Peyer's patch (tissue), 4 donors: ENCODE data around the gene GLI2. TPM values are rescaled to one million over a fixed set of nuclear protein-coding genes. Genes with fewer than 3 reads are reported as not detected.
A peak's percentile ranks its signal among the peaks of the same experiment; 100 is the strongest.

ENCODE experiments used
- DNase-seq, 3 donors: peaks; one replicate each; pipeline ENCODE4 v3.0.0-alpha.2; 2017 to 2019
- H3K27ac ChIP-seq, 4 donors: fragments of 200-600 bp; sonication (generic); one replicate each; pipeline ENCODE4 v1.5.1; 2016 to 2019
- H3K27me3 ChIP-seq, 2 donors: fragments of 200-600 bp; sonication (generic); one replicate each; pipeline ENCODE4 v1.5.1; 2019
- H3K36me3 ChIP-seq, 3 donors: fragments of 200-600 bp; sonication (generic); one replicate each; pipeline ENCODE4 v1.5.1; 2016 to 2019
- H3K4me1 ChIP-seq, 4 donors: fragments of 200-600 bp; sonication (generic); one replicate each; pipeline ENCODE4 v1.5.1; 2016 to 2019
- H3K4me3 ChIP-seq, 4 donors: fragments of 200-600 bp; sonication (generic); 1 replicate in 3 of 4; 2 replicates in 1 of 4; pipeline ENCODE4 v1.5.1; 2016 to 2019; ENCODE audit warnings: mild to moderate bottlenecking in 1 of 4
- H3K9me3 ChIP-seq, 4 donors: fragments of 200-600 bp; sonication (generic); one replicate each; pipeline ENCODE4 v1.5.1; 2016 to 2019; ENCODE audit warnings: mild to moderate bottlenecking in 1 of 4
- POLR2A ChIP-seq, 2 donors: fragments of 450-650 bp; IDR thresholded peaks; one replicate each; pipeline ENCODE4 v1.5.1; 2017; ENCODE audit warnings: antibody characterized with exemption in 2 of 2, mild to moderate bottlenecking in 2 of 2, moderate library complexity in 2 of 2
- total RNA-seq, 4 donors: library from RNA; depleted of rRNA; stranded (reverse); fragments of >200 nt; gene quantifications; one replicate each; pipeline ENCODE4 v1.1.0, GENCODE V29; 2016
- TF ChIP-seq, protein P1 (sequence below), 6 experiments: fragments of 450-650 bp in 4 of 6; fragments of 200-600 bp in 2 of 6; sonication (generic) in 1 of 6; IDR thresholded peaks; one replicate each; pipeline ENCODE4 v1.5.1; 2017 to 2019; ENCODE audit warnings: antibody characterized with exemption in 6 of 6, mild to moderate bottlenecking in 3 of 6, moderate library complexity in 1 of 6

The GLI2 gene
- total RNA-seq, 4 donors from 2014 or later: 0.18 to 5.8 (median 0.94) TPM

DNA sequence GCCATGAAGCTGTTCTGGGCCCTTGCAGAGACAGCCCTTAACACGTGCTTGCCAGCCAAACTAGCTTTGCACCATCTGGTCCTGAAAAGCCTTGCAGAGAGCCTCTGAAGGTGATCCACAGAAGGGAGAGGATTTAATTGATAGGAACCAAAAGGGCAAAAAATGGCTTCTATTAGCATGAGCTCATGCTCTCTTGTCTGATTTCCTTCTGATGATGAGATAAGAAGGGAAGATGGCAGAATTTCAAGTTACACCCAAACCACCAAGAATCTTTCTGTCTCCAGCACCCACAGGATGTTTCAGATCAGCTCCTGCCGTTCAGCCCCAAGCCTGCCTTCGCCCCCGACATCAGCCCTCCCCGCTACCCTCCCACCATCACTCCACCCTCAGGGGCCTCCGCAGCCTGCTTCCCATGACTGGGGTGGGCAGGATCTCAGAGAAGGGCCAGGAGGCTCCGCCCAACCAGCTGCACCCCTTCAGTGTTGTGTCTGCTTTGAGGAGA lies 23.4 kb upstream of the GLI2 start:
- H3K27ac ChIP-seq: no peak overlapping the region
- DNase-seq: no peak
- no peaks in the 10 kb centered on the region for H3K9me3 ChIP-seq
- H3K27me3 ChIP-seq: no peaks in the 10 kb centered on the region
- TF ChIP-seq, protein P1, sequence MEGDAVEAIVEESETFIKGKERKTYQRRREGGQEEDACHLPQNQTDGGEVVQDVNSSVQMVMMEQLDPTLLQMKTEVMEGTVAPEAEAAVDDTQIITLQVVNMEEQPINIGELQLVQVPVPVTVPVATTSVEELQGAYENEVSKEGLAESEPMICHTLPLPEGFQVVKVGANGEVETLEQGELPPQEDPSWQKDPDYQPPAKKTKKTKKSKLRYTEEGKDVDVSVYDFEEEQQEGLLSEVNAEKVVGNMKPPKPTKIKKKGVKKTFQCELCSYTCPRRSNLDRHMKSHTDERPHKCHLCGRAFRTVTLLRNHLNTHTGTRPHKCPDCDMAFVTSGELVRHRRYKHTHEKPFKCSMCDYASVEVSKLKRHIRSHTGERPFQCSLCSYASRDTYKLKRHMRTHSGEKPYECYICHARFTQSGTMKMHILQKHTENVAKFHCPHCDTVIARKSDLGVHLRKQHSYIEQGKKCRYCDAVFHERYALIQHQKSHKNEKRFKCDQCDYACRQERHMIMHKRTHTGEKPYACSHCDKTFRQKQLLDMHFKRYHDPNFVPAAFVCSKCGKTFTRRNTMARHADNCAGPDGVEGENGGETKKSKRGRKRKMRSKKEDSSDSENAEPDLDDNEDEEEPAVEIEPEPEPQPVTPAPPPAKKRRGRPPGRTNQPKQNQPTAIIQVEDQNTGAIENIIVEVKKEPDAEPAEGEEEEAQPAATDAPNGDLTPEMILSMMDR (IDR thresholded peaks at IDR 0.05): no peak
- no peak for TF ChIP-seq POLR2A (IDR thresholded peaks at IDR 0.05)
- no peaks in the 10 kb centered on the region for H3K36me3 ChIP-seq
- H3K4me1 ChIP-seq: no peaks in the 10 kb centered on the region
- no peak overlapping the region for H3K4me3 ChIP-seq

DNA sequence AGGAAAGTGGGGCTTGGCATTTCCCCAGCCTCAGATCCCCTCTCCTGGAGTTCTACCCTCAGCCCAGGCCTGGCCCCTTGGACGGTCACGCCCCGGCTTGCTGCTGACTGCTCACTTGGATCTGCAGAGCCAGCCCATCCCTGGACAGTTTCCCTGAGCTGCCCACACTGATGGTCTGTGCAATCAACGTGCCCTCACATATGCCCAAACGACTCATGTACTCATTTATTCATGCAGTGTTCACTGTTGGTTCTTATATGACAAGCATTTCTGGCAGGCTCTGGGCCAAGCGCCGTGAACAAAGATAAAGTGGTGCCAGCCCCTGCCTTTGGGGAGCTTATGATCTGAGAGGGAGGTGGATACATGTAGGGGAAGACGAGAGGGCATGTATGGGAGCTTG lies 20.3 kb upstream of the GLI2 start:
- no peaks in the 10 kb centered on the region for H3K4me1 ChIP-seq
- no peaks in the 10 kb centered on the region for H3K9me3 ChIP-seq
- H3K27me3 ChIP-seq: no peaks in the 10 kb centered on the region
- no peak overlapping the region for H3K4me3 ChIP-seq
- H3K36me3 ChIP-seq: no peaks in the 10 kb centered on the region
- DNase-seq: peak in 1 of 3 donors; percentile 19
- no peak for TF ChIP-seq POLR2A (IDR thresholded peaks at IDR 0.05)
- TF ChIP-seq, protein P1 (IDR thresholded peaks at IDR 0.05): no peak
- H3K27ac ChIP-seq: no peak overlapping the region

DNA sequence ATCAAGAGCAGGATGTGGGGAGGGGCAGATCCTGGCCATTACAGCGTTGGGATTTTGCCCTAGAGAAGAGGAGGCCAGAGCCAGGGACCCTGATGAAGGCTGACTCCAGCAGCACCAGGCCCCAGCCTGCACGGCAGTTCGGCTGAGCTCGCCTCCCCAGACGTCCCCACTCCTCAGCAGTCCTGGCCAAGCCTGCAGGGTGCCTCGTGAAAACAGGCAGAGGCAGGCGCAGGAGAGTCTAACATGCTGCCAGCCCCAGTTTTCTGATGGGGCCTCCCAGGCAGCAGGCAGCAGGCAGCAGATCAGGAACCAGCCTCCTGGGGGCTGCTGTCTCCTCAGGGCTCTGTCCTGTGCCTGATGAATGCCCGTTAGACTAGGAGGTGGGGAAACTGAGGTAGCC lies 19.7 kb upstream of the GLI2 start:
- H3K9me3 ChIP-seq: no peaks in the 10 kb centered on the region
- H3K36me3 ChIP-seq: no peaks in the 10 kb centered on the region
- no peak overlapping the region for H3K27ac ChIP-seq
- no peaks in the 10 kb centered on the region for H3K27me3 ChIP-seq
- TF ChIP-seq, protein P1 (IDR thresholded peaks at IDR 0.05): no peak
- no peak for TF ChIP-seq POLR2A (IDR thresholded peaks at IDR 0.05)
- H3K4me3 ChIP-seq: no peak overlapping the region
- no peaks in the 10 kb centered on the region for H3K4me1 ChIP-seq
- DNase-seq: peak in 1 of 3 donors; percentile 16

DNA sequence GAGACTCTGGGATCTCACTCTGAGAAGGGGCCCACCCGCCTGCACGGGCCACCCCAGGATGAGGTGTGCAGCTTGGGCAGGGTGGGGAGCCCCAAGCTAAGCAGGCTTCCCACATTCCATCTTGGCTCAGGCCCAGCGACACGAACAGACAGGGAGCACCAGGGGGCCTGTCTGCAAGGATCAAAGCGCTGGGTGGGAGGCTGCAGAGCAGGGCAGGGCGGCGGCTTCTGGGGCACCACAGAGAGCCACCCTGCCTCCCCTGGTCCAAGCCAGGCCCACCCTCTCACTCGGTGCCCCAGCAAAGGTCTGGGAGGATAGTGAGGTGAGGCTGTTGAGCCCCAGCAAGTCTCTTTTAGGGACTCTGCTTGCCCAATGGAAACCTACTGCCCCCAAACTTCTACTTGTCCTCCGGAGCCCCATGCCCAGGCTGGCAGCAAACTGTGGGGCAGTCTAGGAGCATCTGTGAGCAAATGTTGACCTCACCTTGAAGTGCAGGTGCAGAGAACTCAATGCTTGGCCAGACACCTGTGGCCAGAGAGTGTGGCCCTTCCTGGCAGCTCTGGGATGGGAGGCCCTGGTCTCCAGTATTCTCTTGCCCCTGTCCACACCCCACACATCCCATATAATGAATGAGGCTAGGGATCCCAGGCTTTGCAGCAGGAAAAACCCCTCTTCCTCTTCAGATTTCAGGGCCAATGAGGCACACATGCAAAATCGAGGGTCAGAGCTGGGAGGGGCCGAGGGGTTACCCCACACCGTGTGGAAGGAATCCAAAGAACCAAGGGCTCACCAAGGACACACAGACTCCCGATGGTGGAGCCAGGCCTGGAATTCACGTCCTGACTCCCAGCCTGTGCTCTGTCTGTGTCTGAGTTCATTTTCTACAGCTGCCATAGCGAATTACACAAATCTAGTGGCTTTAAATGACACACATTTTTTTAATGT lies 18.8 kb upstream of the GLI2 start:
- Histone ChIP-seq H3K27ac (no peak overlapping the region), H3K4me1 (no peaks in the 10 kb centered on the region), H3K4me3 (no peak overlapping the region), H3K9me3 (no peaks in the 10 kb centered on the region), H3K27me3 (no peaks in the 10 kb centered on the region), H3K36me3 (no peaks in the 10 kb centered on the region)
- TF ChIP-seq, protein P1 (IDR thresholded peaks at IDR 0.05): no peak
- TF ChIP-seq POLR2A (IDR thresholded peaks at IDR 0.05): no peak
- DNase-seq: peak in 1 of 3 donors; percentile 19

DNA sequence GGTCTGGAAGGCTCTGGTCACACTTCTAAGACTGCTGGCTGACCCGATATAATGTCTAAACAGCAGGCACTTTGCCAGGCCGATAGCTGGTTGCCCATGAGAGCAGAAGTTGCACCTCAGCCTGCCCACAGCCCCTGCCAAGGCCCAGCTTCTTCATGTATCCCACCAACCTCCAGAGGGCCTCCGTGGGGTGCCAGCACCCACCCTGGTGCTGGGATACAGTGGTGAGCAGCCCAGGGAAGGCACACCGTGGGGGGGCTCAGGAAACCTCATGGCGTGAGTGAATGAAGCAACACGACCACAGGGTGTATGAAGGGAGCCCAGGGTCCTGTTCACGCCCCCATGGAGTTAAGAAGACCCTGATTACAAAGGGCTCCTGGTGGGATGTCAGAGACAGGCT lies 16.2 kb upstream of the GLI2 start:
- no peak for TF ChIP-seq POLR2A (IDR thresholded peaks at IDR 0.05)
- TF ChIP-seq, protein P1 (IDR thresholded peaks at IDR 0.05): no peak
- no peaks in the 10 kb centered on the region for H3K4me1 ChIP-seq
- H3K27ac ChIP-seq: no peak overlapping the region
- H3K27me3 ChIP-seq: no peaks in the 10 kb centered on the region
- peak in 1 of 3 donors; percentile 11 for DNase-seq
- H3K4me3 ChIP-seq: no peak overlapping the region
- no peaks in the 10 kb centered on the region for H3K9me3 ChIP-seq
- no peaks in the 10 kb centered on the region for H3K36me3 ChIP-seq
